ENCODE measurements around the gene EXOSC10. TPM values are rescaled to one million over a fixed set of nuclear protein-coding genes. Genes with fewer than 3 reads are reported as not detected.

The EXOSC10 gene
- total RNA-seq = 10 to 100 TPM; 80.9 to 93.2 TPM

- peaks cover 12% of the 10 kb centered on the region for H3K36me3 Mint-ChIP-seq
- peak within 1 kb of the TSS; percentile 93 for H3K27ac Mint-ChIP-seq
- H3K27me3 Mint-ChIP-seq = no peaks in the 10 kb centered on the region
- no peaks in the 10 kb centered on the region for H3K9me3 Mint-ChIP-seq
- DNase-seq = peak; percentile 97
- peak within 1 kb of the TSS; percentile 95 for H3K4me3 Mint-ChIP-seq
- H3K4me1 Mint-ChIP-seq = peaks cover 13% of the 10 kb centered on the region
These were observed at the start of gene EXOSC10 for GRCh38 chr1:11099310-11100148. EXOSC10 (minus strand) TSS chr1:11099869; CDS start chr1:11099831, 38 bp downstream.

- H3K4me1 Mint-ChIP-seq = peaks cover 22% of the 10 kb centered on the region
- no peak overlapping the region for H3K27ac Mint-ChIP-seq
- H3K4me3 Mint-ChIP-seq = no peak overlapping the region
- no peaks in the 10 kb centered on the region for H3K27me3 Mint-ChIP-seq
- H3K9me3 Mint-ChIP-seq = no peaks in the 10 kb centered on the region
- DNase-seq = no peak
- peaks cover 25% of the 10 kb centered on the region for H3K36me3 Mint-ChIP-seq
These were observed 47.6 kb upstream of the EXOSC10 start for GRCh38 chr1:11147197-11147770.

GRCh38 chr1:11145741-11146140 lies 46.1 kb upstream of the EXOSC10 start:
- Mint-ChIP-seq H3K9me3 (no peaks in the 10 kb centered on the region), H3K4me1 (peaks cover 22% of the 10 kb centered on the region), H3K27me3 (no peaks in the 10 kb centered on the region), H3K36me3 (peaks cover 26% of the 10 kb centered on the region), H3K4me3 (no peak overlapping the region), H3K27ac (no peak overlapping the region)
- DNase-seq = no peak

- H3K4me3 Mint-ChIP-seq = no peak overlapping the region
- no peak for DNase-seq
- peaks cover 22% of the 10 kb centered on the region for H3K4me1 Mint-ChIP-seq
- H3K36me3 Mint-ChIP-seq = peaks cover 26% of the 10 kb centered on the region
- H3K27ac Mint-ChIP-seq = peak overlapping the region; percentile 92
- no peaks in the 10 kb centered on the region for H3K9me3 Mint-ChIP-seq
- no peaks in the 10 kb centered on the region for H3K27me3 Mint-ChIP-seq
These were observed 45.0 kb upstream of the EXOSC10 start for GRCh38 chr1:11144570-11145256.

GRCh38 chr1:11143907-11144306 lies 44.2 kb upstream of the EXOSC10 start:
- no peaks in the 10 kb centered on the region for H3K27me3 Mint-ChIP-seq
- H3K4me1 Mint-ChIP-seq = peaks cover 22% of the 10 kb centered on the region
- no peaks in the 10 kb centered on the region for H3K9me3 Mint-ChIP-seq
- peak overlapping the region; percentile 92 for H3K27ac Mint-ChIP-seq
- DNase-seq = no peak
- peak overlapping the region; percentile 42 for H3K4me3 Mint-ChIP-seq
- H3K36me3 Mint-ChIP-seq = peaks cover 22% of the 10 kb centered on the region

GRCh38 chr1:11143401-11143800 lies 43.7 kb upstream of the EXOSC10 start:
- no peak for DNase-seq
- Mint-ChIP-seq H3K4me3 (peak overlapping the region; percentile 12), H3K27me3 (no peaks in the 10 kb centered on the region), H3K9me3 (no peaks in the 10 kb centered on the region), H3K4me1 (peaks cover 22% of the 10 kb centered on the region), H3K27ac (peak overlapping the region; percentile 92), H3K36me3 (peaks cover 22% of the 10 kb centered on the region)

GRCh38 chr1:11142618-11143391 lies 43.1 kb upstream of the EXOSC10 start:
- H3K27ac Mint-ChIP-seq = peak overlapping the region; percentile 92
- peaks cover 22% of the 10 kb centered on the region for H3K4me1 Mint-ChIP-seq
- H3K27me3 Mint-ChIP-seq = no peaks in the 10 kb centered on the region
- H3K36me3 Mint-ChIP-seq = peaks cover 22% of the 10 kb centered on the region
- no peak overlapping the region for H3K4me3 Mint-ChIP-seq
- no peak for DNase-seq
- H3K9me3 Mint-ChIP-seq = no peaks in the 10 kb centered on the region

GRCh38 chr1:11138952-11139351 lies 39.3 kb upstream of the EXOSC10 start:
- H3K27ac Mint-ChIP-seq = no peak overlapping the region

GRCh38 chr1:11138029-11138428 lies 38.4 kb upstream of the EXOSC10 start:
- no peak for DNase-seq
- no peak overlapping the region for H3K27ac Mint-ChIP-seq
- H3K9me3 Mint-ChIP-seq = no peaks in the 10 kb centered on the region
- no peak overlapping the region for H3K4me3 Mint-ChIP-seq
- H3K27me3 Mint-ChIP-seq = no peaks in the 10 kb centered on the region
- peaks cover 5% of the 10 kb centered on the region for H3K4me1 Mint-ChIP-seq
- peaks cover 15% of the 10 kb centered on the region for H3K36me3 Mint-ChIP-seq

More at GRCh38 chr1:11138952-11139351, 39.3 kb upstream of the EXOSC10 start:
- DNase-seq = no peak
- peaks cover 14% of the 10 kb centered on the region for H3K4me1 Mint-ChIP-seq
- H3K36me3 Mint-ChIP-seq = peaks cover 16% of the 10 kb centered on the region
- H3K27me3 Mint-ChIP-seq = no peaks in the 10 kb centered on the region
- no peaks in the 10 kb centered on the region for H3K9me3 Mint-ChIP-seq
- no peak overlapping the region for H3K4me3 Mint-ChIP-seq

- Mint-ChIP-seq H3K4me1 (no peaks in the 10 kb centered on the region), H3K27me3 (no peaks in the 10 kb centered on the region), H3K4me3 (no peak overlapping the region), H3K36me3 (peaks cover 8% of the 10 kb centered on the region), H3K27ac (no peak overlapping the region), H3K9me3 (no peaks in the 10 kb centered on the region)
- DNase-seq = no peak
These were observed 35.2 kb upstream of the EXOSC10 start for GRCh38 chr1:11134898-11135266.

- H3K36me3 Mint-ChIP-seq = peaks cover 10% of the 10 kb centered on the region
- no peak overlapping the region for H3K27ac Mint-ChIP-seq
- no peak for DNase-seq
- H3K27me3 Mint-ChIP-seq = no peaks in the 10 kb centered on the region
- H3K4me3 Mint-ChIP-seq = no peak overlapping the region
- no peaks in the 10 kb centered on the region for H3K9me3 Mint-ChIP-seq
- H3K4me1 Mint-ChIP-seq = no peaks in the 10 kb centered on the region
These were observed 34.7 kb upstream of the EXOSC10 start for GRCh38 chr1:11134251-11134897.

- no peak overlapping the region for H3K27ac Mint-ChIP-seq
- H3K4me3 Mint-ChIP-seq = no peak overlapping the region
- no peaks in the 10 kb centered on the region for H3K9me3 Mint-ChIP-seq
- no peaks in the 10 kb centered on the region for H3K27me3 Mint-ChIP-seq
- no peaks in the 10 kb centered on the region for H3K4me1 Mint-ChIP-seq
- no peak for DNase-seq
- H3K36me3 Mint-ChIP-seq = peaks cover 13% of the 10 kb centered on the region
These were observed 33.1 kb upstream of the EXOSC10 start for GRCh38 chr1:11132563-11133293.

- no peak overlapping the region for H3K4me3 Mint-ChIP-seq
- H3K9me3 Mint-ChIP-seq = no peaks in the 10 kb centered on the region
- no peaks in the 10 kb centered on the region for H3K27me3 Mint-ChIP-seq
- DNase-seq = no peak
- H3K36me3 Mint-ChIP-seq = peaks cover 16% of the 10 kb centered on the region
- no peak overlapping the region for H3K27ac Mint-ChIP-seq
- H3K4me1 Mint-ChIP-seq = no peaks in the 10 kb centered on the region
These were observed 32.1 kb upstream of the EXOSC10 start for GRCh38 chr1:11131816-11132215.

- Mint-ChIP-seq H3K27me3 (no peaks in the 10 kb centered on the region), H3K36me3 (peaks cover 16% of the 10 kb centered on the region), H3K4me3 (no peak overlapping the region), H3K4me1 (no peaks in the 10 kb centered on the region), H3K27ac (no peak overlapping the region), H3K9me3 (no peaks in the 10 kb centered on the region)
- DNase-seq = no peak
These were observed 30.7 kb upstream of the EXOSC10 start for GRCh38 chr1:11130406-11130805.
